HG03457 (cell line): Measurements from ENCODE around the gene OR6C65.

Experiments used
- ATAC-seq: cut with Tn5 transposase; IDR thresholded peaks from one replicate; pipeline ENCODE4 v1.9.1; 2021; ENCODE audit warnings: moderate number of reproducible peaks; ENCODE audit not compliant: unreplicated experiment

OR6C65 gene

GRCh38 chr12:55445357-55445756 is 45.0 kb downstream of the OR6C65 start:
- ATAC-seq = no peak

DNA sequence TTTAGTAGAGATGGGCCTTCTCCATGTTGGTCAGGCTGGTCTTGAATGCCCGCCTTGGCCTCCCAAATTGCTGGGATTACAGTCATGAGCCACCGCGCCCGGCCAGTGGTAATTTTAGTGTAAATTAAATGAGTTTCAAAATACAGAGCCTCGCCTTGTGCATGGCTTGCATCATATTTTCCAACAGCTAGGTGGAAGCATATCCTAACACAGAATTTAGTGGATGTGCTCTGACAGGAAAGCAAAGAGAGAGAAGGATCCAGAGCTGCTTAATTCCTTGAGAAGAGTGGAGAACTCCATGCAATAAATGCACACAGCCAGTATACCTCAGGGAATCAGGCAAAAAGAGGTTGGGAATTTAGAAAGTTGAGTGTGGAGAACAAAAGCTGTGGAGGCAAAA is 46.0 kb downstream of the OR6C65 start:
- no peak for ATAC-seq

GRCh38 chr12:55448825-55449224 is 48.5 kb downstream of the OR6C65 start:
- no peak for ATAC-seq
